GM18868 (cell line): ENCODE data around the gene DNAL1.
A peak's percentile ranks its signal among the peaks of the same experiment; 100 is the strongest.

Experiments
- ATAC-seq: cut with Tn5 transposase; IDR thresholded peaks from one replicate; pipeline ENCODE4 v1.9.1; 2021; ENCODE audit warnings: mild to moderate bottlenecking, moderate library complexity; ENCODE audit not compliant: unreplicated experiment

Gene DNAL1

GRCh38 chr14:73722581-73722980 is 77.8 kb downstream of the DNAL1 start:
- ATAC-seq, result no peak

GRCh38 chr14:73723406-73723796 is 78.6 kb downstream of the DNAL1 start:
- no peak for ATAC-seq

- no peak for ATAC-seq
Measured at GRCh38 chr14:73723797-73724661, 79.2 kb downstream of the DNAL1 start.

GRCh38 chr14:73724696-73725095 is 79.9 kb downstream of the DNAL1 start:
- ATAC-seq, result no peak

GRCh38 chr14:73725116-73726024 is 80.6 kb downstream of the DNAL1 start:
- no peak for ATAC-seq

GRCh38 chr14:73726025-73726961 is 81.5 kb downstream of the DNAL1 start:
- no peak for ATAC-seq

- ATAC-seq, result no peak
Measured at GRCh38 chr14:73727166-73727565, 82.4 kb downstream of the DNAL1 start.

GRCh38 chr14:73728717-73729330 is 84.0 kb downstream of the DNAL1 start:
- ATAC-seq, result no peak

GRCh38 chr14:73729556-73730265 is 84.9 kb downstream of the DNAL1 start:
- ATAC-seq, result no peak

GRCh38 chr14:73731111-73731510 is 86.3 kb downstream of the DNAL1 start:
- ATAC-seq, result no peak

GRCh38 chr14:73732006-73732405 is 87.2 kb downstream of the DNAL1 start:
- ATAC-seq, result no peak

GRCh38 chr14:73736842-73737241 is 92.1 kb downstream of the DNAL1 start:
- no peak for ATAC-seq

- no peak for ATAC-seq
Measured at GRCh38 chr14:73738518-73739173, 93.9 kb downstream of the DNAL1 start.

GRCh38 chr14:73739174-73739898 is 94.5 kb downstream of the DNAL1 start:
- ATAC-seq, result no peak

- ATAC-seq, result no peak
Measured at GRCh38 chr14:73739899-73740617, 95.3 kb downstream of the DNAL1 start.

GRCh38 chr14:73740618-73741326 is 96.0 kb downstream of the DNAL1 start:
- no peak for ATAC-seq

GRCh38 chr14:73741386-73741875 is 96.6 kb downstream of the DNAL1 start:
- ATAC-seq, result peak; percentile 54
